Measurements from ENCODE around the gene DPYD.

DPYD gene

DNA sequence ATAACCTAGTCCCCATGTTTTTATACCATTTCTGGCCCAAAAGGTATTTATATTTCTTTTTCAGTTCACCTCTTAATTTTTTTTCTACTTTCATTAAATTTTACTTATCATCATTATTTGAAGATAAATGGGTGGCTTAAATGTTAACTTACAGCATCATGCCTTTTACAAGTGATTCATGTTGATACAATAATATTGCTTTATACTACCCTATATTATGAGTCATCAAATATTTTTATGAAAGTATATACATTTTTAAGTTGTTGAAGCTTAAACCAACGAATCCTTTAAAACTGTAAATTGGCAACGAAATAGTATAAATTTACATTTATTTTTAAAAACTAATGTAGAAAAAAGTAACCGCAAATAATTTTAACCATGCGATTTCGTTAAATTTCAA is 207.9 kb downstream of the DPYD start:
- no peak for DNase-seq (ENCODE audit: low spot score)

GRCh38 chr1:97711858-97712257 is 209.0 kb downstream of the DPYD start:
- DNase-seq (ENCODE audit: low spot score), result no peak

- no peak for DNase-seq (ENCODE audit: low spot score)
Observed at GRCh38 chr1:97693601-97694000, 227.2 kb downstream of the DPYD start.

- no peak for DNase-seq (ENCODE audit: low spot score)
Observed at GRCh38 chr1:97691325-97691724, 229.5 kb downstream of the DPYD start.

- no peak for DNase-seq (ENCODE audit: low spot score)
Observed at GRCh38 chr1:97685360-97685759, 235.5 kb downstream of the DPYD start.

DNA sequence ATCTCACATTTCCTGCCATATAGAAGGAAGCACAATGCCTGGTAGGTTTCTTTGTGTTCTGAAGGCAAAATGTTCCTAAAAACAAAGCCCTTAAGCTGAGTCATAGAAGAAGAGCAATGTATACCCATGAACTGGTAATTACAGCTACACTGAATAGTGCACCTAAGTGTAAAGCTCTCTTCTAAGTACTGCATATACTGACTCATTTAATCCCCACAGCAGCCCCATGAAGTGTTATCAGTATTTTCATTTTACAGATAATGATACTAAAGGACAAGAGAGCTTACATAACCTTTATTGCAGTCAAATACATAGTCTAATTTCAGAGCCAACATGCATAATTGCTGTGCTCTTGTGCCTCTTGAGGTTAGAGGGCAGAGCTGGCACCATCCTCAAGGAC is 239.9 kb downstream of the DPYD start:
- DNase-seq (ENCODE audit: low spot score), result no peak

DNA sequence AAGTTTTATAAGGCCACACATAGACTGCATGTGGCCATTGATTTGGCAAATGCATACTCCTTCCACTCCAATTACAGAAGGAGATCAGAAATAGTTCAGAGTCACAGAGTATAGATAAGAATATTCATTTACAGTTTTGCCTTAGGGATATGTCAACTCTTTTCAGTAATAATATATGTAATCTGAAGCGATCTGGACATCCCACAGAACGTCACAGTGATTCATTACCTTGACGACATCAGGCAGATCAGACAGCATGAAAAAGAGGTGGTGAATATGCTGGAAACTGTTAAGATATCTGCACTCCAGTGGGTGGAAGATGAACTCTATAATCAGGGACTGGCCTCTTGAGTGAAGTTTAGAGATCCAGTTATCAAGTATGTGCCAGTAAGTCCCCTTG is 240.4 kb downstream of the DPYD start:
- DNase-seq (ENCODE audit: low spot score), result peak; percentile 4

GRCh38 chr1:97677702-97678101 is 243.1 kb downstream of the DPYD start:
- no peak for DNase-seq (ENCODE audit: low spot score)

- DNase-seq (ENCODE audit: low spot score), result no peak
Observed at GRCh38 chr1:97674517-97674916, 246.3 kb downstream of the DPYD start.

DNA sequence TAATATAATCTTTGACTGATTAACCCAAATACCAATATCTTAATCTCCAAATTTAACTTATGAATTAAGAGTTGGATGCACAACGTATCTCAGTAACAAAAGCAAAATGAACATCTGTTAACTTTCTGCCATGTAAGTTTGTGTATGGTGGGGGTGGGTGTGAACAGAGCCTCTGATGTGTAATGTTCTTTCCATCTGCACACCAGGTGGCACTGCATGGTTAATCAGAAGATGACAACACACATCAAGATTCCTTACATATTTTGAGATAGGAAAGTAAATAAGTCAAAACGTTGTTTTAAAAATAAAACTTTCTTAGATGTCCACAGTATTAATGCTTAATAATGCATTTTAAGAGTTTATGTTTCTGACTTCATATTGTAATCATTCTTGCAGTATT is 251.9 kb downstream of the DPYD start:
- DNase-seq (ENCODE audit: low spot score), result no peak

GRCh38 chr1:97660431-97661105 is 260.3 kb downstream of the DPYD start:
- DNase-seq (ENCODE audit: low spot score), result no peak

DNA sequence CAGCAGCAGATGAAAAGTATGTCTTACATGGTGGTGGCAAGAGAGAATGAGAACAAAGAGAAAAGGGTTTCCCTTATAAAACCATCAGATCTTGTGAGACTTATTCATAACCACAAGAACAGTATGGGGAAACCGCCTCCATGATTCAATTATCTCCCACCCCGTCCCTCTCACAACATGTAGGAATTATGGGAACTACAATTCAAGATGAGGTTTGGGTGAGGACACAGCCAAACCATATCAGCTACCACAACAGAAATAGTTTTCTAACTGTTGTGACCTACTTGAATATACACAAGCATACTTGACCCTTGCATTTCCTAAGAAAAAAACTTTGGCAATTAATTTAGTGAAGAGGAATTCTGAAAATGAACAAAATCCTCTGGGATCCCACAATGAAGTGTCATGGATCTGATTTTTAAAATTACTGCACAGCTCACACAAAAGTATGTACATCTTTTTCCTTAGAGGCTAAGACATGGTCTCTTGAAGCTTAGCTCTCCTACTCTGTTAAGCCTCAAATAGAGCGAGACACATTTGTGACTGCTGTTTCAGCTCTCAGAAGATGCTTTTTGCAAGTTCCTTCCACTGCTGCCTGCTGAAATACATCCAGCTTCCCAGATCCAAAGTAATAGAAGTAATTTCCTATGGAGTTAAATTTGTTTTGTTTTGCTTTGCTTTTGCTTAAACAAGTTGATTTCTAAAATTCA is 265.8 kb downstream of the DPYD start:
- no peak for DNase-seq (ENCODE audit: low spot score)

GRCh38 chr1:97651250-97651649 is 269.6 kb downstream of the DPYD start:
- no peak for DNase-seq (ENCODE audit: low spot score)

GRCh38 chr1:97649591-97649990 is 271.2 kb downstream of the DPYD start:
- DNase-seq (ENCODE audit: low spot score), result no peak

DNA sequence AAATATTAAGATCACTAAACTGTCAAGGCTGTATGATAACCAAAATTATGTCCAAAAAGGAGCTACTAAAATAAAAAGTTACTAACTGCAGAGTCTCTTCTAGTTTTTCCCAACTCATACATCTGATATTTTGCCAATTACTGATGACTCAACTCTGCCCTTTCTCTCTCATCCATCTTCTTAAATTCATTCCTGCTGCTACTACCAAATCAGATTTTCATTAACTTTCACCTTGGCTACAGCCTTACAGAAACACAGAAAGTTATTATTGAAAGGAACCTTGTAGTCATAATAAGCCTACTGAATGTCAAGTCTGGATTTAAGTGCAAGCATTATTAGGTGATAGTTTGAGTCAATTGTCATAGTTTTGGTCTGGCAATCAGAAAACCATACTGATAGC is 273.1 kb downstream of the DPYD start:
- no peak for DNase-seq (ENCODE audit: low spot score)

DNA sequence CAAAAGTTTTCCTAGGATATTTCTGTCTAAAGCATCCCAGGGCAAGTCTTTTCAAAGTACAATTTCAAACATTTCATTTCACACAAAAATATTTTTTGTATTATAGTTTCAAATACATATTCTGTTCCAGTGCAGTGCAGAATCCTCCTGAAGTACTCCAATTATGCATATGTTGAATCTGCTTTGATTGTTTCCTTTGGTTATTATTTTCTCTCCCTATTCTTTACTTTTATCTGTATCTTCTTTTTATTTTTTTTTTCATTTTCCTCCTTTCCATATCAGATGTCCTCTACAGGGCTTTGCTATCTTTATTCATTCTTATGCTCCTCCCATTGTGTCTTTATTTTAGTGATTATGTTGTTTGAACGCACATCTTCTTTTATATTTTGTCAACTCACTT is 274.8 kb downstream of the DPYD start:
- no peak for DNase-seq (ENCODE audit: low spot score)

DNA sequence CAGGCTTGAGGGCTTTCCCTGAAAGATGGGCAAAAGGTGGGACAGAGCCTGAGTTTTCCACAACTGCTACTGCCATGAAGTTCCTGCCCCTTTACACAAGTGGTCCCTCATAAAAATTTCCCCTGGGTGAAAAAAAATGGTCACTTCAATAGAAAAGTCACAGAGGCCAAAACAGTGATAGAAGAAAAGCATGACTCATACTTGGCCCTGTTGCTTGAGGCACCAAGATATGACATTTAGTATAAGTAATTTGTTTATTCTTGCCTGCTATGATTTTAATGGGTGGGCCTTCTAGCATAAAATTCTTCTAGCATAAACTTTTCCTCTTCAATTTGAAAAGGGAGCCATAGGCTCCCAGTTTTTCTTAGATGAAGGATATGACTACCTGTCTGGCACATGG is 280.2 kb downstream of the DPYD start:
- no peak for DNase-seq (ENCODE audit: low spot score)

- no peak for DNase-seq (ENCODE audit: low spot score)
Observed at GRCh38 chr1:97636941-97637340, 283.9 kb downstream of the DPYD start.

- DNase-seq (ENCODE audit: low spot score), result no peak
Observed at GRCh38 chr1:97634758-97635157, 286.1 kb downstream of the DPYD start.

DNA sequence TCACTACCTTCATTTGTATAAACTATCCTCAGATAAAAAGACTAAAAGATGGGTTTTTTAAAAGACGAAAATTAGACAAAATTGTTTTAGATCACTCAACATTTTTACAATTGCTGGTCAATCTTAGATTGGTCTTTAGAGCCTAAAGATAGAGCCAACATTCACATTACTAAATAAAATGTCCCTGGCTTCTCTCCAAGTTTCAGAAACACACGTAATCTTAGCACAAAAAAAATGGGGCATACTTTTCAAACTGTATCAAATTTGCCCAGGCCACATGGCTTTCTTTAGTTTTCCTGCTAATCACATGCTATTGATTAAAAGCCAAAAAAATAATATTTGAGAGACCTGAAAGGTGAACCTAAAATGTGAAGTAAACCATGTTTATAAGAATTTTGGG is 288.1 kb downstream of the DPYD start:
- no peak for DNase-seq (ENCODE audit: low spot score)

- DNase-seq (ENCODE audit: low spot score), result peak; percentile 11
Observed at GRCh38 chr1:97632075-97632474, 288.8 kb downstream of the DPYD start.

DNA sequence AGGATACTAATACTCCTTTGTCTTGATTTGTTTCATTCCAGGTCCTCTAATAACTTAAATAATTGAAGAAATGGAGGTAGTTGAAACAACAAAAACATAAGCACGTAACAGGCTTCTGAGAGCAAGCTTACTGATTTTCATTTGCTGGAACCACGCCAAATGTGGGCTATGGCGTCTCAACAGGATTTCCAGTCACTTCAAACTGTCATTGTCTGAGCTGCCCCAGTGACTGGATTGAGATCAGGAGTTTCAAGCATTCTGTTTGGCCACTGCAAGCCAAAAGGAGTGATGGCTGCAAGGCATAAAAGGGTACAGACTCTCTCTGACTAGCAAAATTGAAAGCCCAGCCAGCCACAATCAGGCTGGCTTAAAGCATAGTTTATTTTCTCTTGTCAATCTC is 289.9 kb downstream of the DPYD start:
- no peak for DNase-seq (ENCODE audit: low spot score)

- no peak for DNase-seq (ENCODE audit: low spot score)
Observed at GRCh38 chr1:97630281-97630680, 290.6 kb downstream of the DPYD start.

DNA sequence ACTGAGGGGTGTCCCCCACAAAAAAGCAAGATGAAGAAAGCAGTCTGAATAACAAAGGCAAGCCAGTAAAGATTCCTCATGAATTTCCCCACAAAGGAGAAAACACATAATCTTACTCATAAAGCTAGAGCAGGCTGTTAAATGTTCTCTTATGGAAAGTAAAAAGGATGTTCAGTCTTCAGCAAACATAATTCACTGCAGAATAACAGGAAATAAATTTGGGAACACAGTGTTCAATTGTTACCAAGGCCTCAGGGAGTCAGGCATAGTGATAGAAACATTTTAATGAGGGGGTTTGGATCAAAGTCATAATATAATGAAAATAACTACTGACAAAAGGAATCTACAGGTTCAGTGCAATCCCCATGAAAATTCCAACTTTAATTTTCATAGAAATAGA is 297.6 kb downstream of the DPYD start:
- no peak for DNase-seq (ENCODE audit: low spot score)
